HG02973 (cell line): ENCODE measurements around the gene FRG1.
"Not testable (repeated sequence)": the region's sequence is repeated elsewhere in the genome, so short reads cannot be mapped to it uniquely, and the experiment has no call there.

Experiments used
- ATAC-seq: cut with Tn5 transposase; IDR thresholded peaks from one replicate; pipeline ENCODE4 v1.9.1; 2021; ENCODE audit warnings: moderate library complexity; ENCODE audit not compliant: unreplicated experiment

The FRG1 gene

GRCh38 chr4:189940178-189941004 is at the start of gene FRG1:
FRG1 (plus strand) TSS chr4:189940872; CDS start chr4:189941010, 138 bp downstream.
- ATAC-seq = peak; percentile 100

GRCh38 chr4:189897667-189898066 is 43.0 kb upstream of the FRG1 start:
- ATAC-seq = no peak

GRCh38 chr4:189899481-189900015 is 41.1 kb upstream of the FRG1 start:
- not testable (repeated sequence) for ATAC-seq

GRCh38 chr4:189904420-189905027 is 36.1 kb upstream of the FRG1 start:
- ATAC-seq = peak; percentile 81

GRCh38 chr4:189912170-189912569 is 28.5 kb upstream of the FRG1 start:
- no peak for ATAC-seq

GRCh38 chr4:189917161-189917891 is 23.3 kb upstream of the FRG1 start:
- ATAC-seq = no peak

GRCh38 chr4:189921058-189921457 is 19.6 kb upstream of the FRG1 start:
- no peak for ATAC-seq

- not testable (repeated sequence) for ATAC-seq
These were observed 13.9 kb upstream of the FRG1 start for GRCh38 chr4:189926742-189927141.

GRCh38 chr4:189941005-189941450 is 356 bp downstream of the FRG1 start:
- ATAC-seq = no peak

- ATAC-seq = not testable (repeated sequence)
These were observed 1.7 kb downstream of the FRG1 start for GRCh38 chr4:189942412-189942811.

GRCh38 chr4:189944077-189944476 is 3.4 kb downstream of the FRG1 start:
- ATAC-seq = not testable (repeated sequence)

- not testable (repeated sequence) for ATAC-seq
These were observed 6.2 kb downstream of the FRG1 start for GRCh38 chr4:189946906-189947305.

GRCh38 chr4:189948486-189948885 is 7.8 kb downstream of the FRG1 start:
- ATAC-seq = not testable (repeated sequence)

GRCh38 chr4:189969291-189969690 is 28.6 kb downstream of the FRG1 start:
- ATAC-seq = not testable (repeated sequence)

- no peak for ATAC-seq
These were observed 33.0 kb downstream of the FRG1 start for GRCh38 chr4:189973646-189974045.

GRCh38 chr4:189974056-189974455 is 33.4 kb downstream of the FRG1 start:
- ATAC-seq = no peak

- no peak for ATAC-seq
These were observed 38.8 kb downstream of the FRG1 start for GRCh38 chr4:189979196-189980047.

- ATAC-seq = not testable (repeated sequence)
These were observed 39.6 kb downstream of the FRG1 start for GRCh38 chr4:189980292-189980691.

- no peak for ATAC-seq
These were observed 41.3 kb downstream of the FRG1 start for GRCh38 chr4:189981970-189982369.

GRCh38 chr4:189983916-189984526 is 43.3 kb downstream of the FRG1 start:
- not testable (repeated sequence) for ATAC-seq
